ENCODE data around the gene LNP1.
"Not testable (repeated sequence)": the region's sequence is repeated elsewhere in the genome, so short reads cannot be mapped to it uniquely, and the experiment has no call there.

Gene LNP1

GRCh38 chr3:100400780-100401673 lies at the start of gene LNP1, which contains the start of gene TOMM70:
Gene LNP1, plus strand, starts transcription at chr3:100401539. Its CDS starts 28,191 bp downstream, at chr3:100429730.
Gene TOMM70, minus strand, starts transcription at chr3:100401089. Its CDS starts 140 bp downstream, at chr3:100400949.
- DNase-seq (ENCODE audit: low spot score), result peak; percentile 94

- DNase-seq (ENCODE audit: low spot score), result not testable (repeated sequence)
These were observed 49.6 kb upstream of the LNP1 start for GRCh38 chr3:100351770-100352169.

GRCh38 chr3:100352296-100353231 lies 48.8 kb upstream of the LNP1 start:
- no peak for DNase-seq (ENCODE audit: low spot score)

- DNase-seq (ENCODE audit: low spot score), result no peak
These were observed 46.5 kb upstream of the LNP1 start for GRCh38 chr3:100354850-100355249.

- DNase-seq (ENCODE audit: low spot score), result no peak
These were observed 42.9 kb upstream of the LNP1 start for GRCh38 chr3:100358413-100358812.

- DNase-seq (ENCODE audit: low spot score), result no peak
These were observed 42.3 kb upstream of the LNP1 start for GRCh38 chr3:100359035-100359434.

GRCh38 chr3:100360757-100361496 lies 40.4 kb upstream of the LNP1 start:
- DNase-seq (ENCODE audit: low spot score), result no peak

- DNase-seq (ENCODE audit: low spot score), result no peak
These were observed 39.4 kb upstream of the LNP1 start for GRCh38 chr3:100361897-100362296.

- no peak for DNase-seq (ENCODE audit: low spot score)
These were observed 36.9 kb upstream of the LNP1 start for GRCh38 chr3:100364421-100364820.

- DNase-seq (ENCODE audit: low spot score), result no peak
These were observed 34.9 kb upstream of the LNP1 start for GRCh38 chr3:100366424-100366823.

GRCh38 chr3:100368441-100368840 lies 32.9 kb upstream of the LNP1 start:
- DNase-seq (ENCODE audit: low spot score), result no peak

- DNase-seq (ENCODE audit: low spot score), result no peak
These were observed 30.6 kb upstream of the LNP1 start for GRCh38 chr3:100370756-100371155.

GRCh38 chr3:100374521-100374920 lies 26.8 kb upstream of the LNP1 start:
- no peak for DNase-seq (ENCODE audit: low spot score)

- no peak for DNase-seq (ENCODE audit: low spot score)
These were observed 25.0 kb upstream of the LNP1 start for GRCh38 chr3:100376301-100376700.

- DNase-seq (ENCODE audit: low spot score), result no peak
These were observed 16.4 kb upstream of the LNP1 start for GRCh38 chr3:100384733-100385525.

- no peak for DNase-seq (ENCODE audit: low spot score)
These were observed 14.8 kb upstream of the LNP1 start for GRCh38 chr3:100386437-100387074.

GRCh38 chr3:100389025-100389424 lies 12.3 kb upstream of the LNP1 start:
- DNase-seq (ENCODE audit: low spot score), result no peak

- DNase-seq (ENCODE audit: low spot score), result no peak
These were observed 5.5 kb upstream of the LNP1 start for GRCh38 chr3:100395679-100396431.

GRCh38 chr3:100396967-100397366 lies 4.4 kb upstream of the LNP1 start:
- no peak for DNase-seq (ENCODE audit: low spot score)

Data from CD4-positive, alpha-beta T cell treated with Interleukin-2 at 100 ng/mL for 4 hours (primary cell).